CD14-positive monocyte (primary cell): ENCODE data around the gene POLR3G. TPM values are rescaled to one million over a fixed set of nuclear protein-coding genes. Genes with fewer than 3 reads are reported as not detected.

Source experiments
- DNase-seq, 3 donors: peaks; one replicate each; pipeline ENCODE4 v3.0.0-alpha.2; 2011 to 2022
- H2AFZ ChIP-seq: 2 replicates; pipeline ENCODE4 v1.6.0; 2012; ENCODE audit warnings: mild to moderate bottlenecking, low read depth, low read length, inconsistent platforms; ENCODE audit not compliant: insufficient read depth, poor library complexity, severe bottlenecking
- H3K27ac ChIP-seq, 2 donors: 1 replicate in 1 of 2; 2 replicates in 1 of 2; pipeline ENCODE4 v1.5.1; 2012 to 2013; ENCODE audit warnings: low read length in 2 of 2, control low read depth in 1 of 2, inconsistent platforms in 1 of 2, low read depth in 1 of 2, mild to moderate bottlenecking in 1 of 2
- H3K27me3 ChIP-seq, 2 donors: one replicate each; pipeline versions ENCODE4 v1.6.0 to v1.6.1; 2011 to 2013; ENCODE audit warnings: low read length in 2 of 2; ENCODE audit not compliant: control insufficient read depth in 2 of 2, insufficient read depth in 2 of 2
- H3K36me3 ChIP-seq, 2 donors: replicated peaks in 1 of 2; 1 replicate in 1 of 2; 2 replicates in 1 of 2; pipeline versions ENCODE4 v1.5.1 to v1.6.1; 2012 to 2013; ENCODE audit warnings: low read length in 2 of 2, control low read depth in 1 of 2, inconsistent platforms in 1 of 2, mild to moderate bottlenecking in 1 of 2; ENCODE audit not compliant: insufficient read depth in 2 of 2, control insufficient read depth in 1 of 2
- H3K4me1 ChIP-seq, 2 donors: 1 replicate in 1 of 2; 2 replicates in 1 of 2; pipeline versions ENCODE4 v1.5.1 to v1.6.1; 2012 to 2013; ENCODE audit warnings: low read length in 2 of 2, control low read depth in 1 of 2, inconsistent platforms in 1 of 2, mild to moderate bottlenecking in 1 of 2, moderate library complexity in 1 of 2; ENCODE audit not compliant: insufficient read depth in 2 of 2, control insufficient read depth in 1 of 2
- H3K4me2 ChIP-seq: replicated peaks from 2 replicates; pipeline ENCODE3; 2012; ENCODE audit warnings: low read length, moderate library complexity, mild to moderate bottlenecking; ENCODE audit not compliant: poor library complexity, severe bottlenecking; ENCODE audit errors: extremely low read depth
- H3K4me3 ChIP-seq, 3 experiments: fragments of 200-600 bp in 1 of 3; sonication (generic) in 1 of 3; replicated peaks in 1 of 3; 1 replicate in 2 of 3; 2 replicates in 1 of 3; pipeline ENCODE4 v1.5.1; 2011 to 2013; ENCODE audit warnings: low read length in 3 of 3, mild to moderate bottlenecking in 3 of 3, control low read depth in 2 of 3, low read depth in 2 of 3, inconsistent platforms in 1 of 3, moderate library complexity in 1 of 3
- H3K79me2 ChIP-seq: 2 replicates; pipeline ENCODE4 v1.6.0; 2012; ENCODE audit warnings: mild to moderate bottlenecking, control low read depth, inconsistent platforms, low read length, moderate library complexity; ENCODE audit not compliant: insufficient read depth
- H3K9ac ChIP-seq: 2 replicates; pipeline ENCODE4 v1.6.0; 2017; ENCODE audit warnings: low read length, mild to moderate bottlenecking; ENCODE audit not compliant: insufficient read depth, poor library complexity, severe bottlenecking
- H3K9me3 ChIP-seq, 2 donors: replicated peaks in 1 of 2; 1 replicate in 1 of 2; 2 replicates in 1 of 2; pipeline versions ENCODE4 v1.5.1 to v1.6.1; 2012 to 2013; ENCODE audit warnings: low read length in 2 of 2, control low read depth in 1 of 2; ENCODE audit not compliant: control insufficient read depth in 1 of 2, insufficient read depth in 1 of 2
- H4K20me1 ChIP-seq: 2 replicates; pipeline ENCODE4 v1.6.0; 2012; ENCODE audit warnings: mild to moderate bottlenecking, low read length, control low read depth, moderate library complexity; ENCODE audit not compliant: insufficient read depth
- H3K27ac Mint-ChIP-seq, 7 donors: one replicate each; pipeline ENCODE4 v1.8.0; 2020; ENCODE audit warnings: mild to moderate bottlenecking in 7 of 7, mixed read lengths in 7 of 7, moderate library complexity in 6 of 7, inconsistent platforms in 2 of 7
- H3K27me3 Mint-ChIP-seq, 3 donors: one replicate each; pipeline ENCODE4 v1.8.0; 2021 to 2022; ENCODE audit warnings: low read depth in 3 of 3, mild to moderate bottlenecking in 3 of 3, mixed read lengths in 3 of 3, moderate library complexity in 3 of 3, inconsistent platforms in 1 of 3
- H3K36me3 Mint-ChIP-seq, 2 donors: one replicate each; pipeline ENCODE4 v1.8.0; 2020; ENCODE audit warnings: mixed read lengths in 2 of 2, inconsistent platforms in 1 of 2, mild to moderate bottlenecking in 1 of 2
- H3K4me1 Mint-ChIP-seq: one replicate; pipeline ENCODE4 v1.8.0; 2020; ENCODE audit warnings: mild to moderate bottlenecking, mixed read lengths
- H3K4me3 Mint-ChIP-seq, 2 donors: one replicate each; pipeline ENCODE4 v1.8.0; 2020; ENCODE audit warnings: mild to moderate bottlenecking in 2 of 2, mixed read lengths in 2 of 2, moderate library complexity in 1 of 2
- H3K9me3 Mint-ChIP-seq, 7 donors: one replicate each; pipeline ENCODE4 v1.8.0; 2020 to 2022; ENCODE audit warnings: mixed read lengths in 7 of 7, mild to moderate bottlenecking in 6 of 7, moderate library complexity in 6 of 7, inconsistent platforms in 2 of 7
- WGBS: methylation state at CpG from one replicate; pipeline ENCODE4 v1.1.5; 2013; ENCODE audit warnings: missing lambda C conversion rate; ENCODE audit not compliant: insufficient coverage; 5-methylcytosine and 5-hydroxymethylcytosine counted together
- intact Hi-C, 2 donors: fragments of 100-400 bp; cut with micrococcal nuclease; formaldehyde crosslinking; loops; one replicate each; pipeline versions ENCODE4 v1.15.0 to v1.15.1; 2023
- polyA plus RNA-seq, 3 donors: library from polyadenylated mRNA; depleted of rRNA in 1 of 3; unstranded in 2 of 3; stranded (reverse) in 1 of 3; fragments of 300-500 nt in 2 of 3; fragments of >200 nt in 1 of 3; fragmentation: Illumina TruSeq in 2 of 3; gene quantifications; 1 replicate in 2 of 3; 2 replicates in 1 of 3; pipeline ENCODE4 v1.2.3, GENCODE V29; 2012 to 2021
- TF ChIP-seq, protein P1 (sequence below): fragments of 200-600 bp; IDR thresholded peaks from one replicate; pipeline ENCODE4 v1.8.0; 2022; ENCODE audit warnings: antibody characterized with exemption, mild to moderate bottlenecking

Gene POLR3G
- polyA plus RNA-seq, 3 donors, result 0.07 to 0.36 (median 0.13) TPM

DNA sequence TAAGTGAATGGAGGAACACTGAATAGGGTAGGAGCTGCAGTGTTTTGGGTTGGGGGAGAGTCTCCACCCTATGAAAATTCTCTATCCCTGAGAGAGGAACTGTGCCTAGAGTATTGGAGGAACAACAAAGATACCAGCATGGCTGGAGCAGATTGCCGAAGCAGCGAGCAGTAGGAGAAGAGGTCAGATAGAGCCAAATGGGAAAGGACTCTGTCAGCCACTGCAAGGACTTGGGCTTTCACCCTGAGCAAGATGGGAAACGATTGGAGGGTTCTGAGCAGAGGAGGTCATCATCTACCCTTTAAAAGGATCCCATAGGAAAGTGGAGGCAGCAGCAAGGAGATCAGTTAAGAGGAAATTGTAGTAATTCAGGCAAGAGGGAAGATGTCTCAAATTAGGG is 59.1 kb downstream of the POLR3G start:
- Histone ChIP-seq H3K4me1 (peaks cover 7% of the 10 kb centered on the region in 2 donors), H3K9me3 (no peaks in the 10 kb centered on the region), H3K9ac (no peak overlapping the region), H4K20me1 (no peaks in the 10 kb centered on the region), H3K27me3 (no peaks in the 10 kb centered on the region), H3K4me3 (no peak overlapping the region), H3K79me2 (peaks cover 6% of the 10 kb centered on the region), H3K36me3 (no peaks in the 10 kb centered on the region), H3K27ac (no peak overlapping the region), H3K4me2 (no peak overlapping the region), H2AFZ (no peak overlapping the region)
- Mint-ChIP-seq H3K4me3 (no peak overlapping the region), H3K27ac (no peak overlapping the region), H3K9me3 (no peaks in the 10 kb centered on the region), H3K27me3 (peaks cover 3 to 5% (median 4%) of the 10 kb centered on the region in 3 donors), H3K4me1 (peaks cover 2% of the 10 kb centered on the region), H3K36me3 (no peaks in the 10 kb centered on the region)
- 100% methylated on average over 2 of the region's 3 CpGs for WGBS
- intact Hi-C loops, result no loop called here
- DNase-seq, result no peak
- TF ChIP-seq, protein P1, sequence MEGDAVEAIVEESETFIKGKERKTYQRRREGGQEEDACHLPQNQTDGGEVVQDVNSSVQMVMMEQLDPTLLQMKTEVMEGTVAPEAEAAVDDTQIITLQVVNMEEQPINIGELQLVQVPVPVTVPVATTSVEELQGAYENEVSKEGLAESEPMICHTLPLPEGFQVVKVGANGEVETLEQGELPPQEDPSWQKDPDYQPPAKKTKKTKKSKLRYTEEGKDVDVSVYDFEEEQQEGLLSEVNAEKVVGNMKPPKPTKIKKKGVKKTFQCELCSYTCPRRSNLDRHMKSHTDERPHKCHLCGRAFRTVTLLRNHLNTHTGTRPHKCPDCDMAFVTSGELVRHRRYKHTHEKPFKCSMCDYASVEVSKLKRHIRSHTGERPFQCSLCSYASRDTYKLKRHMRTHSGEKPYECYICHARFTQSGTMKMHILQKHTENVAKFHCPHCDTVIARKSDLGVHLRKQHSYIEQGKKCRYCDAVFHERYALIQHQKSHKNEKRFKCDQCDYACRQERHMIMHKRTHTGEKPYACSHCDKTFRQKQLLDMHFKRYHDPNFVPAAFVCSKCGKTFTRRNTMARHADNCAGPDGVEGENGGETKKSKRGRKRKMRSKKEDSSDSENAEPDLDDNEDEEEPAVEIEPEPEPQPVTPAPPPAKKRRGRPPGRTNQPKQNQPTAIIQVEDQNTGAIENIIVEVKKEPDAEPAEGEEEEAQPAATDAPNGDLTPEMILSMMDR, result no peak

DNA sequence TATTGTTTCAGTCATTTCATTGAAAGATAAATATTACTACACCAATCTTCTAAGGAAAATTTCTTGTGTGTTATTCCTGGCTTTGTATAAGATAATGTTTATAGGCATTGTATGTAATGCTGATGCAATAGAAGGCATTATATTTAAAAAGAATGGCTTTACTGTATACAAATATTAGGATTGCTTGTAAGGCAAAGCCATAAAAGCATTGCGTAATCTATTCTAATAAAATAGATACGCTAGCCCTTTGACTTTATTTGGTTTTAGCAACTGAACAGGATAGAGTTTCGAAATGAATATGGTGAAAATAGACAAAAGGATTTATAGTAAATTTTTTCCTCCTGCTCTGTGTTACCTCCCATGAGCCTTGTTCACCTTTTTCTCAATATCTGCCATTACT is 60.3 kb downstream of the POLR3G start:
- DNase-seq, result no peak
- Histone ChIP-seq H3K27ac (no peak overlapping the region), H4K20me1 (no peaks in the 10 kb centered on the region), H3K4me2 (no peak overlapping the region), H2AFZ (no peak overlapping the region), H3K9me3 (no peaks in the 10 kb centered on the region), H3K36me3 (no peaks in the 10 kb centered on the region), H3K4me3 (no peak overlapping the region), H3K4me1 (peaks cover 7% of the 10 kb centered on the region in 2 donors), H3K9ac (no peak overlapping the region), H3K27me3 (no peaks in the 10 kb centered on the region), H3K79me2 (no peaks in the 10 kb centered on the region)
- no peaks in the 10 kb centered on the region for H3K36me3 Mint-ChIP-seq
- WGBS, result no CpG with 5 or more reads among the region's 3 CpGs
- no peak overlapping the region for H3K27ac Mint-ChIP-seq
- peaks cover 2% of the 10 kb centered on the region for H3K4me1 Mint-ChIP-seq
- no peaks in the 10 kb centered on the region for H3K9me3 Mint-ChIP-seq
- TF ChIP-seq, protein P1, result no peak
- H3K27me3 Mint-ChIP-seq, result peaks cover 4 to 5% (median 5%) of the 10 kb centered on the region in 3 donors
- intact Hi-C loops, result no loop called here
- no peak overlapping the region for H3K4me3 Mint-ChIP-seq
